Sigmoid colon (tissue), 7 donors: Measurements from ENCODE around the gene RXRA. TPM values are rescaled to one million over a fixed set of nuclear protein-coding genes. Genes with fewer than 3 reads are reported as not detected.

Experiments
- DNase-seq: peaks from one replicate; pipeline ENCODE4 v3.0.0-alpha.2; 2019
- H3K27ac ChIP-seq, 4 donors: fragments of 200-600 bp; sonication (generic); one replicate each; pipeline ENCODE4 v1.5.1; 2016 to 2019; ENCODE audit warnings: mild to moderate bottlenecking in 1 of 4
- H3K27me3 ChIP-seq, 3 donors: fragments of 200-600 bp; sonication (generic); one replicate each; pipeline ENCODE4 v1.5.1; 2019; ENCODE audit warnings: mild to moderate bottlenecking in 1 of 3
- H3K36me3 ChIP-seq, 4 donors: fragments of 200-600 bp; sonication (generic); one replicate each; pipeline ENCODE4 v1.5.1; 2016 to 2019
- H3K4me1 ChIP-seq, 4 donors: fragments of 200-600 bp; sonication (generic); one replicate each; pipeline ENCODE4 v1.5.1; 2017 to 2019
- H3K4me3 ChIP-seq, 4 donors: fragments of 200-600 bp; sonication (generic); one replicate each; pipeline ENCODE4 v1.5.1; 2017 to 2019; ENCODE audit warnings: mild to moderate bottlenecking in 2 of 4, moderate library complexity in 1 of 4
- H3K9me3 ChIP-seq, 4 donors: fragments of 200-600 bp in 3 of 4; sonication (generic) in 3 of 4; one replicate each; pipeline versions ENCODE4 v1.5.1 to v1.6.1; 2013 to 2019
- EP300 ChIP-seq, 4 donors: sonication (generic); formaldehyde crosslinking; IDR thresholded peaks; one replicate each; pipeline ENCODE4 v1.6.1; 2017; ENCODE audit warnings: antibody characterized with exemption in 4 of 4
- POLR2A ChIP-seq, 2 donors: fragments of 450-650 bp; IDR thresholded peaks; one replicate each; pipeline ENCODE4 v1.6.1; 2016; ENCODE audit warnings: antibody characterized with exemption in 2 of 2, mild to moderate bottlenecking in 2 of 2, moderate library complexity in 2 of 2
- POLR2AphosphoS5 ChIP-seq, 4 donors: sonication (generic); formaldehyde crosslinking; IDR thresholded peaks; one replicate each; pipeline ENCODE4 v1.6.1; 2017; ENCODE audit warnings: antibody characterized with exemption in 4 of 4
- WGBS, 2 donors: extraction: QIAGEN DNeasy Blood & Tissue Kit; methylation state at CpG; one replicate each; pipeline ENCODE4 v1.1.7; 2013; 5-methylcytosine and 5-hydroxymethylcytosine counted together
- intact Hi-C: fragments of 100-400 bp; cut with DNase I; formaldehyde crosslinking; loops from one replicate; pipeline ENCODE4 v1.15.1; 2023
- polyA plus RNA-seq, 3 donors: library from polyadenylated mRNA; stranded (reverse); fragments of 200-250 nt; gene quantifications; one replicate each; pipeline ENCODE4 v1.2.3, GENCODE V29; 2013
- total RNA-seq, 4 donors: library from RNA; depleted of rRNA; stranded (reverse); fragments of >200 nt; gene quantifications; one replicate each; pipeline ENCODE4 v1.1.0, GENCODE V29; 2016
- TF ChIP-seq, protein P1 (sequence below), 4 experiments: fragments of 450-650 bp in 3 of 4; fragments of 200-600 bp in 1 of 4; IDR thresholded peaks; one replicate each; pipeline ENCODE4 v1.5.1; 2016 to 2019; ENCODE audit warnings: antibody characterized with exemption in 4 of 4, mild to moderate bottlenecking in 3 of 4, moderate library complexity in 2 of 4
- donor health status: healthy with polysubstance abuse.
- donor health status: Bipolar disorder and iron deficiency.
- donor health status: healthy.

RXRA gene
- total and polyA plus RNA-seq, 7 donors: 26.7 to 50.8 (median 35.7) TPM

DNA sequence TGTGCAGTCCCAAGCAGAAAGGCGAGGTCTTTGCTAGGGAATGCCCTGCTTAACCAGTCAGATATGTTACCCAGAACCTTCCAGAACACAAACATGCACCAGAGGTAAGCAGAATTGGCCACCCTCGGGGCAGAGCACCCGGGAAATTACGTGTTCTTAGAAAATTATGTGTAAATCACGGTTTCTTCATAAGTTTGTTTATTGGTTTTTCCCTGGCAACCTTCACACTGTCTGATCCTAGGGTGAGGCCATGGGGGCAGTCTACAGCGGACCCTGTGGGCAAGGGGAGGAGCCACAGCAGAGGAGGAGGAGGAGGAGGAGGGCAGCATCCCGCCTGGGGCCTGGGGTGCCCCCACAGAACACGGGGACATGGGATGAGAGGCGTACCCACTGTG, 31.4 kb downstream of the RXRA start:
- peak overlapping the region in 3 of 4 donors; percentile 10 to 57 (median 48) for H3K27ac ChIP-seq

DNA sequence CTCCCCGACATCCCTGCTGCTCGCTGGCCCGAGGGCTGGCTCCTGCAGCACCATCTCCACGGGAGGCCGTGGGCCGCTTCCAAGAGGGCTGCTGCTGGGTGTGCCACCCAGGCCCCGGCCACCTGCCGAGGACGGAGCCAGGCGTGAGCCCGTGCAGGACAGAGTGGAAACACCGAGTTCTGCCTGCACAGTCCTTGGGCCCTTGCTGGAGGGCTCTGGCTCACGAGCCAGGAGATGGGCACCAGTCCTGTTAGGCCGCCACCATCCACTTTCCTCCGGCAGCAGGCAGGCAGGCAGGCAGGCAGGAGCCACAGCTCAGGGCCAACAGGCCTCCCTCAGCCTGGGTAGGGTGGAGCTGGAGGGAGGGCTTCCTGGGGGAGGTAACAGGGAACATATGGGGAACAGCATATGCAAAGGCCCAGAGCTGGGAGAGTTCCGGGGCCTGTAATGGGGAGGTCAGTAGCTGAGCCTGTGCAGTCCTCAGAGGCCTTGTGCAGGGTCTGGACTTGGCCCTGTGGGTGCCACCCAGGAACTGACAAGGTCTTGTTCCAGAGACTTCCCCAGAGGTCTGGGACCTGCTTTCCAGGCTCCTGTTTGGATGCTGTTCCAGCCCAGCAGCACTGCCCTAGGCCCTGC, 31.9 kb downstream of the RXRA start:
- 81 to 91% methylated on average over 16 of the region's 16 CpGs for WGBS, 2 donors

More for the DNA sequence above, 31.4 kb downstream of the RXRA start:
- intact Hi-C loops: no loop called here
- Histone ChIP-seq H3K36me3 (no peaks in the 10 kb centered on the region), H3K9me3 (no peaks in the 10 kb centered on the region), H3K4me3 (no peak overlapping the region), H3K4me1 (peaks cover 0 to 70% (median 65%) of the 10 kb centered on the region in 4 donors), H3K27me3 (no peaks in the 10 kb centered on the region)
- DNase-seq: no peak
- TF ChIP-seq POLR2AphosphoS5 (IDR thresholded peaks at IDR 0.05) (no peak), POLR2A (IDR thresholded peaks at IDR 0.05) (no peak), EP300 (IDR thresholded peaks at IDR 0.05) (no peak)
- TF ChIP-seq, protein P1, sequence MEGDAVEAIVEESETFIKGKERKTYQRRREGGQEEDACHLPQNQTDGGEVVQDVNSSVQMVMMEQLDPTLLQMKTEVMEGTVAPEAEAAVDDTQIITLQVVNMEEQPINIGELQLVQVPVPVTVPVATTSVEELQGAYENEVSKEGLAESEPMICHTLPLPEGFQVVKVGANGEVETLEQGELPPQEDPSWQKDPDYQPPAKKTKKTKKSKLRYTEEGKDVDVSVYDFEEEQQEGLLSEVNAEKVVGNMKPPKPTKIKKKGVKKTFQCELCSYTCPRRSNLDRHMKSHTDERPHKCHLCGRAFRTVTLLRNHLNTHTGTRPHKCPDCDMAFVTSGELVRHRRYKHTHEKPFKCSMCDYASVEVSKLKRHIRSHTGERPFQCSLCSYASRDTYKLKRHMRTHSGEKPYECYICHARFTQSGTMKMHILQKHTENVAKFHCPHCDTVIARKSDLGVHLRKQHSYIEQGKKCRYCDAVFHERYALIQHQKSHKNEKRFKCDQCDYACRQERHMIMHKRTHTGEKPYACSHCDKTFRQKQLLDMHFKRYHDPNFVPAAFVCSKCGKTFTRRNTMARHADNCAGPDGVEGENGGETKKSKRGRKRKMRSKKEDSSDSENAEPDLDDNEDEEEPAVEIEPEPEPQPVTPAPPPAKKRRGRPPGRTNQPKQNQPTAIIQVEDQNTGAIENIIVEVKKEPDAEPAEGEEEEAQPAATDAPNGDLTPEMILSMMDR (IDR thresholded peaks at IDR 0.05): no peak
- WGBS, 2 donors: 76 to 80% methylated on average over 9 of the region's 9 CpGs

DNA sequence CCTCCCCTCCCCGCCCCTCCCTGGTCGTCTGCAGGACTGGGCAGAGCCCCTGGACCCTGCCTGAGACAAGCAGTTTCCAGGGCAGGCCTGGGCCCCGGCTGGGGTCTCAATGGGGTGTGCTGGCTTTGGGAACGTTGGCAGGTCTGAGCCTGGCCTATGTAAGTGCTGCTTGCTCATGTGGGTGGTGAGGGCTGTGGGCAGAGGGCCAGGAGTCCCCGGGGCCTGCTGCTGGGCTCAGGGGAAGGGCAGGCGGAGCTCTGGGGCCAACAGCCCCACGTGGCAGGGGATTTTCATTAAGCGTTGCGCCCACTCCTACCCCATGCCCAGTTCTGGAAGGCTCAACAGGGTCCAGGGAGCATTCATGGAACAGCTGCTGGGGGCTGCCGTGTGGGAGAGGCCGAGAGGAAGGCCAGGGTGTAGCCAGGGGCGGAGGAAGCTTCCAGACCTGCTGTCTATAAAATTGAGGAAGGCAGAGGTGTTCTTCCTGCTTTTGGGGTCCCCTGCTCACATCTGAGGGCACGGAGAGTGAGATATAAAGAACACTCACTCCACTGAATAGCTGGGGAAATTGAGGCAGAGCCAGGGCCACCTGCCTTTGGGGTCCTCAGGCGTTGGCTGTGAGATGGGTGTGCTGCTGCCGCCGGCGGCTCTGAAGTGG, 32.5 kb downstream of the RXRA start:
- H3K36me3 ChIP-seq: no peaks in the 10 kb centered on the region
- H3K27me3 ChIP-seq: no peaks in the 10 kb centered on the region
- H3K4me1 ChIP-seq: peaks cover 0 to 63% (median 55%) of the 10 kb centered on the region in 4 donors
- intact Hi-C loops: no loop called here
- peak; percentile 87 for DNase-seq
- WGBS, 2 donors: 52 to 64% methylated on average over 17 of the region's 17 CpGs
- no peaks in the 10 kb centered on the region for H3K9me3 ChIP-seq
- no peak for TF ChIP-seq POLR2A (IDR thresholded peaks at IDR 0.05)
- TF ChIP-seq EP300 (IDR thresholded peaks at IDR 0.05): no peak
- TF ChIP-seq, protein P1 (IDR thresholded peaks at IDR 0.05): no peak
- TF ChIP-seq POLR2AphosphoS5 (IDR thresholded peaks at IDR 0.05): no peak
- no peak overlapping the region for H3K4me3 ChIP-seq
- H3K27ac ChIP-seq: peak overlapping the region; percentile 10 to 57 (median 47)

More for the DNA sequence above, 31.9 kb downstream of the RXRA start:
- H3K4me1 ChIP-seq: peaks cover 0 to 65% (median 60%) of the 10 kb centered on the region in 4 donors
- H3K9me3 ChIP-seq: no peaks in the 10 kb centered on the region
- TF ChIP-seq EP300 (IDR thresholded peaks at IDR 0.05) (no peak), POLR2AphosphoS5 (IDR thresholded peaks at IDR 0.05) (no peak), POLR2A (IDR thresholded peaks at IDR 0.05) (no peak)
- TF ChIP-seq, protein P1 (IDR thresholded peaks at IDR 0.05): no peak
- no peaks in the 10 kb centered on the region for H3K36me3 ChIP-seq
- H3K4me3 ChIP-seq: no peak overlapping the region
- H3K27ac ChIP-seq: peak overlapping the region; percentile 10 to 57 (median 47)
- intact Hi-C loops: no loop called here
- no peak for DNase-seq
- no peaks in the 10 kb centered on the region for H3K27me3 ChIP-seq

DNA sequence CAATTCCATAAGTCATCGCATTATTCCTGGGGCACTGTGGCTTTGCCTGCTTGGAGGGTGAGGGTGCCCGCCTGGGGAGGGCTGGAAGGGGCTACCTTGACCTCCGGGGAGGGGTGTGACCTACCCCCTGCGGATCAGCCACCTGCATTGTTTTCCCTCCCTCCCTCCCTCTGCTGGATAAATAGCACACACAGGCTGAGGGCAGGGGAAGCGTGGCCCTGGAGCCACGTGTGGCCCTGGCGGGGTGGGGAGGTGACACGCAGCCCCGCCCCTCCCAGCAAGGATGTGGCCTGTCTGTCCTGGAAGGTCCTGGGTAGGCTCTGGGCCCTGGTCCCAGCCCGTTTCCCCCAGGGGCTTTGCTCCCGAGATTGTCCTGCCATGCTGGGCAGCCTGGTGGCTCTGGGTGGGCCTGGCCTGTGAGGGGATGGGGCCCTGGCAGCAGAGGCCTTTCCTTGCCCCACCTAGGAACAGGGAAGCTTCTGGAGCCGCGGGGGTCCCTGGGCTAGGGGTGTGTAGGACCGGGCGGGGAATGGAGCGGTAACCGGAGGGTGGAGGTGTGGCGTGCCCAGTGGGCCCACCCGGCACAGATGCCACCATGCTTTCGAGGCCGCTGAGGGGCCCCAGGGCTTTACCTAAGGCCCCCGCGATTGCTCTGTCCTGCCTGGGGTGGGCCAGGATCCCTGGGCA, 33.4 kb downstream of the RXRA start:
- H3K9me3 ChIP-seq: no peaks in the 10 kb centered on the region
- H3K27ac ChIP-seq: peak overlapping the region in 2 of 4 donors; percentile 14 to 57
- no peak for DNase-seq
- intact Hi-C loops: no loop called here
- H3K4me3 ChIP-seq: no peak overlapping the region
- H3K36me3 ChIP-seq: no peaks in the 10 kb centered on the region
- H3K27me3 ChIP-seq: no peaks in the 10 kb centered on the region
- WGBS, 2 donors: 73 to 83% methylated on average over 23 of the region's 23 CpGs
- TF ChIP-seq, protein P1 (IDR thresholded peaks at IDR 0.05): no peak
- no peak for TF ChIP-seq EP300 (IDR thresholded peaks at IDR 0.05)
- TF ChIP-seq POLR2A (IDR thresholded peaks at IDR 0.05): no peak
- no peak for TF ChIP-seq POLR2AphosphoS5 (IDR thresholded peaks at IDR 0.05)
- peaks cover 0 to 64% (median 50%) of the 10 kb centered on the region in 4 donors for H3K4me1 ChIP-seq
